NB4 (cell line): Measurements from ENCODE around the gene UBALD1.

Experiments
- DNase-seq: peaks from one replicate; pipeline ENCODE4 v3.0.0; 2010; ENCODE audit warnings: low read depth
- H3K4me3 ChIP-seq: one replicate; pipeline ENCODE4 v1.5.1; 2011; ENCODE audit warnings: mild to moderate bottlenecking, low read depth, low read length, moderate library complexity
- MYC ChIP-seq: IDR thresholded peaks from 2 replicates; pipeline ENCODE4 v1.6.1; 2011; ENCODE audit warnings: low read depth, low read length
- POLR2A ChIP-seq: IDR thresholded peaks from 2 replicates; pipeline ENCODE4 v1.6.1; 2011; ENCODE audit warnings: mild to moderate bottlenecking; ENCODE audit not compliant: insufficient read length; ENCODE audit errors: extremely low read depth
- TF ChIP-seq, protein P1 (sequence below): IDR thresholded peaks from 2 replicates; pipeline ENCODE4 v1.6.1; 2011; ENCODE audit warnings: low read depth, low read length
- TF ChIP-seq, protein P2 (sequence below): IDR thresholded peaks from one replicate; pipeline ENCODE4 v1.5.1; 2012; ENCODE audit warnings: low read depth, low read length

UBALD1 gene

DNA sequence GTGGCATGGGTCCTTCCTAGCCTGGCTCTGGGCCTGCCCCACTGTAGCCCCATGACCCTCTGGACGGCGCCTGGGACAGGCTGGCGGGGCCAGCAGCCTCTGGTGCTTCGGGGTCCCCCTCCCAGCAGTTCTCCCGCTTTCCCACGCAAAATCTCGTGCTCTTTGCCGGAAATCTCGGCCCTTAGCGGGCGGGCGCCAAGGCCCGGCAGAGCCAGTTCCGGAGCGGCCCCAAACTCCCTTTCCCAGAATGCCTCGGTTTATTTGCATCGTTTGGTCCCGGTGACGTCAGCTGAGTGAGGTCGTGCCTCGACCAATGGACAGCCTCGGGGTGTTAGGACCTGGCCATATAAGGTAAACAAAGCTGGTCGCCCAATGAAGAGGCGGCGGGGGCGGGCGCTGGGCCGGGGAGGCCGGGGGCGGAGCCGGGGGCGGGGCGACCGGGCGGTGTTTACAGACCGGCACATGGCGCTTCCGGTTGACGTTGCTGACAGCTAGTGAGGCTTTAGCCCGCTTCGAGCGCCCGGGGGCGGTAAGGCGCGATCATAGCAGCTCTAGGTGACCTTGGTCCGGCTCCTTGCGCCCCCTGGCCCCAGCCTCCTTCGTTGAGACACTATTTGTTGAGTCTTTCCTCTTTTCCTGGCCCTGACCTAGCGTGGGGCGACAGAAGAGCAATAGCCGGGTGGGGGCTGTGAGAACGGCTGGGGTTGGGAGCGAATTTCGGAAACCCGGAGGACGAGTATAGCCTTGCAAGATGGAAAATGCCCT lies 1.5 kb upstream of the UBALD1 start:
- peak; percentile 99 for DNase-seq
- TF ChIP-seq, protein P1, sequence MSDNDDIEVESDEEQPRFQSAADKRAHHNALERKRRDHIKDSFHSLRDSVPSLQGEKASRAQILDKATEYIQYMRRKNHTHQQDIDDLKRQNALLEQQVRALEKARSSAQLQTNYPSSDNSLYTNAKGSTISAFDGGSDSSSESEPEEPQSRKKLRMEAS = peak; percentile 67
- TF ChIP-seq POLR2A = peak; percentile 48
- TF ChIP-seq, protein P2, sequence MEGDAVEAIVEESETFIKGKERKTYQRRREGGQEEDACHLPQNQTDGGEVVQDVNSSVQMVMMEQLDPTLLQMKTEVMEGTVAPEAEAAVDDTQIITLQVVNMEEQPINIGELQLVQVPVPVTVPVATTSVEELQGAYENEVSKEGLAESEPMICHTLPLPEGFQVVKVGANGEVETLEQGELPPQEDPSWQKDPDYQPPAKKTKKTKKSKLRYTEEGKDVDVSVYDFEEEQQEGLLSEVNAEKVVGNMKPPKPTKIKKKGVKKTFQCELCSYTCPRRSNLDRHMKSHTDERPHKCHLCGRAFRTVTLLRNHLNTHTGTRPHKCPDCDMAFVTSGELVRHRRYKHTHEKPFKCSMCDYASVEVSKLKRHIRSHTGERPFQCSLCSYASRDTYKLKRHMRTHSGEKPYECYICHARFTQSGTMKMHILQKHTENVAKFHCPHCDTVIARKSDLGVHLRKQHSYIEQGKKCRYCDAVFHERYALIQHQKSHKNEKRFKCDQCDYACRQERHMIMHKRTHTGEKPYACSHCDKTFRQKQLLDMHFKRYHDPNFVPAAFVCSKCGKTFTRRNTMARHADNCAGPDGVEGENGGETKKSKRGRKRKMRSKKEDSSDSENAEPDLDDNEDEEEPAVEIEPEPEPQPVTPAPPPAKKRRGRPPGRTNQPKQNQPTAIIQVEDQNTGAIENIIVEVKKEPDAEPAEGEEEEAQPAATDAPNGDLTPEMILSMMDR = peak; percentile 53
- no peak for TF ChIP-seq MYC
- H3K4me3 ChIP-seq = peak overlapping the region; percentile 39

GRCh38 chr16:4615384-4616046 lies 827 bp upstream of the UBALD1 start:
- H3K4me3 ChIP-seq = peak overlapping the region; percentile 57
- TF ChIP-seq, protein P2 = no peak
- TF ChIP-seq, protein P1 = no peak
- no peak for TF ChIP-seq MYC
- TF ChIP-seq POLR2A = no peak
- DNase-seq = no peak

DNA sequence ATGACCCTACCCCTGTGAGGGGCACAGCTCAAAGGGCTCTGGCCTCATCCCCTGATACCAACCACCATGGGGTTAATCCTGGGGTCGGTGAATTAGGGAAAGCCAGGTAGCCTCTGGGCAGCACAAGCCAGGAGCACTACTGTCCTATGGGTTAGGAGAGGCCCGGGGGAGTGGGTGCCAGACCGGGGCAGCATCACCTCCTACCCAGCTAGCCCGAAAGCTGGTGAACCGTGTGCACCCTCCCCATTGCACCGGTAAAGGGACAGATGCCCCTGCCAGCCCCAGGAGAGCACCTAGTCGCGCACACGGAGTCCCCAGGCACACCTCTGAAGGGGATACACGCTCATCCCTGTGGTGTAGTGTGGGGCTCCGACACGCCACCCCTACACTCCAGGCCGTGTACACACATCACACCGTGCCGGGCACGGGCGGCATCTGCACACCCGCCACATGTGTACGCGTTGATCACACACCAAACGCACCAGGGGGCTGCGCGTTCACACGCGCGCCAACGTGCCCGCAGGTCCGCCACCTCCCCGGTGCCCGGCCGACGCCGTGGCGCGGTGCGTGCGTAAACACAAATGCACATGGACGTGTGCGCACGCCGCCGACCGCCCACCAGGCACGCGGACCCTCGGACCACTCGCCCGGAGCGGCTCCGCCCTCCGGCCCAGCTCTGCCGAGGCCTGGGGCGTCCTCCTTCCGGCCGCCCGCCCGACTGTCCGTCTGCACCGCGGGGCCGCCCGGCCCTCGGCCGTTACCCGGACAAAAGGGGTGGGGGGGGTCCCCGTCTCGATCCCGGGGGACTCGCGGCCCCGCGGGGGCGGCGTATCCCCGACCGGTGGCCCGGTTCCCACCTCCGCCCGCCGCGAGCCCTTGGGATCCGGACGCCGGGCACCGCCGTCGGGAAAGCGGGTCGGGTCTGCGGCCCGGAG lies 785 bp downstream of the UBALD1 start:
- TF ChIP-seq, protein P1 = peak; percentile 83
- TF ChIP-seq MYC = no peak
- H3K4me3 ChIP-seq = peak overlapping the region; percentile 79
- peak; percentile 73 for DNase-seq

DNA sequence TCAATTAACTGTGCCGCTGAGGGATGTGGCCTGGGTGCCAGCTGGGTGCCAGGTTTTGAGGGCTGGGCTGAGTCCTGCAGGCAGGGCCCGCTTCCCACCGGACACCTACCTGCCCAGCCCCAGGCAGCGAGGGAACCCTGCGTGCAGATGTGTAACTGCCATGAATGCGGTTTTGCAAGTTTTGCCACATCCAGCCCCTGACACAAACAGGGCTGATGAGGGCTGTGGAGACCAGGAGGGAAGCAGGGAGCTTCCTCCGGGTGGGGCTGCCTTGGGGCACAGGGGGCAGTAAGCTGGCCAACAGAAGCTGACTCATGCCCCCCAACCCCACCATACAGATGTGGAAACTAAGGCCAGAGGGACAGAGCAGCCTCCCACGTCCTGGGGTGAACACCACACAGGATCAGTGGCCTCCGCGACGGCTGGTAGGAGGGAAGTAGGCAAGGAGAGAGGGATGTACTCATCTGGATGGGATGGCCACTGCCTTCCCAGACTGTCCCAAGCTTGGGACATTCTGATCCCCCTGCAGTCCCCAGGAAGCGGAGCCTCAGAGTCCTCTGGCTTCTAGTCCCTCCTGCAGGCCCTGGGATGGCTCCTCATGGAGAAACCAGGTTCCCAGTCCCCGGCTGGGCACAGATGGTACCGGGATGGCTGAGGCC lies 1.6 kb downstream of the UBALD1 start:
- TF ChIP-seq, protein P1 = no peak
- TF ChIP-seq, protein P2 = no peak
- no peak for TF ChIP-seq POLR2A
- no peak for TF ChIP-seq MYC
- peak overlapping the region; percentile 79 for H3K4me3 ChIP-seq
- DNase-seq = peak; percentile 72

DNA sequence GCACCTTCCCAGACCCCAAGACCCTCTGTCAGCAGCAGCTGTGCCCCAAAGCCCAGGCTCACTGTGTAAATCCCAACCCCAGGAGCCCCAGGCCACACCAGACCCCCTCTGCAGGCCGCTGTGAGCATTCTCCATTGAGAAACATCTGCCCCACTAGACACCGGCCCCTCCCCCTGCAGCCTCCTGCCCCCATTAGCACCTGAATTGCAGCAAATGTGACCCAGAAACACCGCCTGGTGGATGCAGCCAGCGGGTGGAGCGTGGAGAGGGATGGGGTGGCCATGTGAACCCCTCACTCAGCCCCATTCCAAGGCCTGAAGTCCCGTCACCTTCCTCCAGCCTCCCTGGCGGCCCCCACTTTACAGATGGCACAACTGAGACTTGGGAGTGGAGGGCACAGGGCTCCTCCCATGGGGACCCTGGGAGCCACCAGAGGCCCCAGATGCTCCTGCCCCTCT lies 2.2 kb downstream of the UBALD1 start:
- peak; percentile 49 for DNase-seq
- H3K4me3 ChIP-seq = peak overlapping the region; percentile 25
- TF ChIP-seq, protein P2 = peak; percentile 22
- TF ChIP-seq POLR2A = no peak
